Activated CD8-positive, alpha-beta T cell treated with anti-CD3 and anti-CD28 coated beads for 36 hours (primary cell): ENCODE results near the gene RNU2-63P. TPM values are rescaled to one million over a fixed set of nuclear protein-coding genes. Genes with fewer than 3 reads are reported as not detected.

Source experiments
- ATAC-seq: fragments of 200-7000 bp; cut with Tn5 transposase; one replicate; pipeline ENCODE4 v1.10.0; 2021; ENCODE audit warnings: mild to moderate bottlenecking, moderate library complexity
- CTCF ChIA-PET: fragments of 350-600 bp; sonication (Branson Sonifier 250); formaldehyde crosslinking; loops from one replicate; lab custom pipeline; 2021; ENCODE audit warnings: antibody characterized with exemption; lab: Charles Lee
- POLR2A ChIA-PET: fragments of 350-600 bp; sonication (Branson Sonifier 250); formaldehyde crosslinking; loops from one replicate; lab custom pipeline; 2021; ENCODE audit warnings: antibody characterized with exemption; lab: Charles Lee
- DNase-seq: peaks from one replicate; pipeline ENCODE4 v3.0.0-alpha.2; 2020
- H3K27ac Mint-ChIP-seq: one replicate; pipeline ENCODE4 v1.8.0; 2021; ENCODE audit warnings: mild to moderate bottlenecking, mixed read lengths
- H3K27me3 Mint-ChIP-seq: one replicate; pipeline ENCODE4 v1.8.0; 2021; ENCODE audit warnings: mixed read lengths
- H3K36me3 Mint-ChIP-seq: one replicate; pipeline ENCODE4 v1.8.0; 2021; ENCODE audit warnings: low read depth, mixed read lengths
- H3K4me1 Mint-ChIP-seq: one replicate; pipeline ENCODE4 v1.8.0; 2021; ENCODE audit warnings: low read depth, mixed read lengths
- H3K4me3 Mint-ChIP-seq: one replicate; pipeline ENCODE4 v1.8.0; 2021; ENCODE audit warnings: mild to moderate bottlenecking, moderate library complexity, mixed read lengths
- H3K9me3 Mint-ChIP-seq: one replicate; pipeline ENCODE4 v1.8.0; 2021; ENCODE audit warnings: mixed read lengths
- CTCF ChIP-seq: fragments of 200-600 bp; IDR thresholded peaks from one replicate; pipeline ENCODE4 v1.8.0; 2022; ENCODE audit warnings: antibody characterized with exemption, mild to moderate bottlenecking
- intact Hi-C: fragments of 100-400 bp; cut with micrococcal nuclease; formaldehyde crosslinking; loops from one replicate; pipeline ENCODE4 v1.10.0; 2022
- total RNA-seq, 2 experiments: library from RNA; stranded (reverse); gene quantifications; one replicate each; pipeline ENCODE4 v1.2.3, GENCODE V29; 2021

The RNU2-63P gene
- total RNA-seq, 2 experiments from 2014 or later, result 6.0 to 7.6 TPM

- Mint-ChIP-seq H3K27ac (peak overlapping the region; percentile 98), H3K4me1 (peaks cover 75% of the 10 kb centered on the region), H3K9me3 (no peaks in the 10 kb centered on the region), H3K36me3 (peaks cover 58% of the 10 kb centered on the region), H3K27me3 (no peaks in the 10 kb centered on the region), H3K4me3 (peak overlapping the region; percentile 95)
- TF ChIP-seq CTCF, result no peak
- POLR2A ChIA-PET, result interaction anchor here (1.0 to 1.9 kb wide), 3 partner anchors 8 to 38 kb away, joined by 3 to 17 read pairs (median 3); partner anchors contain the start of gene RNU2-63P
- CTCF ChIA-PET, result interaction anchor here (0.7 to 1.7 kb wide), 5 partner anchors 17 to 133 kb away, joined by 3 to 6 read pairs (median 5); partner anchors contain the start of gene RNU2-63P
- intact Hi-C loops, result no loop called here
- no peak for DNase-seq
- ATAC-seq, result no peak
Measured at GRCh38 chr2:88053934-88054781, 37.8 kb upstream of the RNU2-63P start.

GRCh38 chr2:88053296-88053695, 36.9 kb upstream of the RNU2-63P start:
- H3K36me3 Mint-ChIP-seq, result peaks cover 65% of the 10 kb centered on the region
- H3K27me3 Mint-ChIP-seq, result no peaks in the 10 kb centered on the region
- TF ChIP-seq CTCF, result no peak
- POLR2A ChIA-PET, result interaction anchor here (1.1 kb wide), 1 partner anchor 26 kb away, joined by 3 read pairs; no protein-coding TSS in a partner anchor
- no peaks in the 10 kb centered on the region for H3K9me3 Mint-ChIP-seq
- intact Hi-C loops, result no loop called here
- CTCF ChIA-PET, result no interaction called here
- peak overlapping the region; percentile 98 for H3K27ac Mint-ChIP-seq
- H3K4me1 Mint-ChIP-seq, result peaks cover 77% of the 10 kb centered on the region
- no peak for ATAC-seq
- no peak for DNase-seq
- peak overlapping the region; percentile 95 for H3K4me3 Mint-ChIP-seq

- no peak for ATAC-seq
- Mint-ChIP-seq H3K27me3 (no peaks in the 10 kb centered on the region), H3K36me3 (peaks cover 65% of the 10 kb centered on the region), H3K4me1 (peaks cover 68% of the 10 kb centered on the region), H3K4me3 (no peak overlapping the region), H3K27ac (peak overlapping the region; percentile 88), H3K9me3 (no peaks in the 10 kb centered on the region)
- intact Hi-C loops, result no loop called here
- no peak for DNase-seq
- TF ChIP-seq CTCF, result no peak
- ChIA-PET CTCF (interaction anchor here (1.2 to 6.9 kb wide), 2 partner anchors 9 to 48 kb away, joined by 4 to 52 read pairs; no protein-coding TSS in a partner anchor), POLR2A (interaction anchor here (0.7 kb wide), 1 partner anchor 11 kb away, joined by 3 read pairs; no protein-coding TSS in a partner anchor)
Measured at GRCh38 chr2:88051792-88052191, 35.4 kb upstream of the RNU2-63P start.

- DNase-seq (no peak), ATAC-seq (no peak)
- intact Hi-C loops, result no loop called here
- no peak for TF ChIP-seq CTCF
- H3K4me1 Mint-ChIP-seq, result peaks cover 71% of the 10 kb centered on the region
- no peak overlapping the region for H3K4me3 Mint-ChIP-seq
- H3K36me3 Mint-ChIP-seq, result peaks cover 64% of the 10 kb centered on the region
- no peaks in the 10 kb centered on the region for H3K27me3 Mint-ChIP-seq
- ChIA-PET POLR2A (interaction anchor here (1.3 to 3.0 kb wide), 2 partner anchors 11 to 33 kb away, joined by 3 to 21 read pairs; partner anchors contain the start of gene RNU2-63P), CTCF (interaction anchor here (6.9 kb wide), 1 partner anchor 11 kb away, joined by 52 read pairs; no protein-coding TSS in a partner anchor)
- H3K9me3 Mint-ChIP-seq, result no peaks in the 10 kb centered on the region
- H3K27ac Mint-ChIP-seq, result peak overlapping the region; percentile 61
Measured at GRCh38 chr2:88049622-88050021, 33.3 kb upstream of the RNU2-63P start.
